ENCODE data around the gene IL16. TPM values are rescaled to one million over a fixed set of nuclear protein-coding genes. Genes with fewer than 3 reads are reported as not detected.

IL16 gene
- total RNA-seq, 2 experiments from 2014 or later, result 36.4 to 38.8 TPM

DNA sequence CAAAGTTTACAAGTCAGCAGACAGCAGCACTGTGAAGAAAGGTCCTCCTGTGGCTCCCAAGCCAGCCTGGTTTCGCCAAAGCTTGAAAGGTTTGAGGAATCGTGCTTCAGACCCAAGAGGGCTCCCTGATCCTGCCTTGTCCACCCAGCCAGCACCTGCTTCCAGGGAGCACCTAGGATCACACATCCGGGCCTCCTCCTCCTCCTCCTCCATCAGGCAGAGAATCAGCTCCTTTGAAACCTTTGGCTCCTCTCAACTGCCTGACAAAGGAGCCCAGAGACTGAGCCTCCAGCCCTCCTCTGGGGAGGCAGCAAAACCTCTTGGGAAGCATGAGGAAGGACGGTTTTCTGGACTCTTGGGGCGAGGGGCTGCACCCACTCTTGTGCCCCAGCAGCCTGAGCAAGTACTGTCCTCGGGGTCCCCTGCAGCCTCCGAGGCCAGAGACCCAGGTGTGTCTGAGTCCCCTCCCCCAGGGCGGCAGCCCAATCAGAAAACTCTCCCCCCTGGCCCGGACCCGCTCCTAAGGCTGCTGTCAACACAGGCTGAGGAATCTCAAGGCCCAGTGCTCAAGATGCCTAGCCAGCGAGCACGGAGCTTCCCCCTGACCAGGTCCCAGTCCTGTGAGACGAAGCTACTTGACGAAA, 103.1 kb downstream of the IL16 start:
- Mint-ChIP-seq H3K27ac (peak overlapping the region; percentile 99), H3K4me1 (ENCODE audit: low read depth) (peaks cover 68% of the 10 kb centered on the region), H3K36me3 (ENCODE audit: low read depth) (peaks cover 61% of the 10 kb centered on the region), H3K27me3 (ENCODE audit: low read depth) (no peaks in the 10 kb centered on the region), H3K4me3 (peak overlapping the region; percentile 93), H3K9me3 (no peaks in the 10 kb centered on the region)
- intact Hi-C loops (cut with micrococcal nuclease), result loop anchor here (10.0 kb wide), 3 partner anchors 495 to 1515 kb away; partner anchors contain the start of genes EFL1 and SAXO2
- peak; percentile 27 for DNase-seq
- CTCF ChIA-PET, result interaction anchor here (0.6 to 5.0 kb wide), 7 partner anchors 8 to 330 kb away, joined by 3 to 43 read pairs (median 6); no protein-coding TSS in a partner anchor

DNA sequence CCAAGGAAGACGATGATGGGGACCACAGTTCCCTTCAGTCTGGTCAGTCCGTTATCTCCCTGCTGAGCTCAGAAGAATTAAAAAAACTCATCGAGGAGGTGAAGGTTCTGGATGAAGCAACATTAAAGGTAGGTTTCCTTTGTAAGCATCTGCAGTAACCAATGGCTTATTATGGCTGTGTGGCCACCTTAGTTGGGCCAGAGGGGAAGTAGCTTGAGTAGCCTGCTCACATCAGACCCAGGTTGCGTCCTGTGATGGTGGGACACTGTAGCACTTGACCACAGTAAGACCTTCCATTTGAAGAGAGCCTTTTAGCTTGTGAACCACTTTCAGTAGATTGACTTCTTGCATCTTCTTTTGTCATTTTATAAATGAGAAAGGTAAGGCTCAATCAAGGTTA, 104.7 kb downstream of the IL16 start:
- Mint-ChIP-seq H3K4me1 (ENCODE audit: low read depth) (peaks cover 66% of the 10 kb centered on the region), H3K27ac (peak overlapping the region; percentile 99), H3K27me3 (ENCODE audit: low read depth) (no peaks in the 10 kb centered on the region), H3K4me3 (peak overlapping the region; percentile 93), H3K9me3 (no peaks in the 10 kb centered on the region), H3K36me3 (ENCODE audit: low read depth) (peaks cover 74% of the 10 kb centered on the region)
- DNase-seq, result no peak
- intact Hi-C loops (cut with micrococcal nuclease), result no loop called here
- CTCF ChIA-PET, result interaction anchor here (0.7 to 5.0 kb wide), 8 partner anchors 8 to 1156 kb away, joined by 3 to 43 read pairs (median 6); no protein-coding TSS in a partner anchor

- H3K27me3 Mint-ChIP-seq (ENCODE audit: low read depth), result no peaks in the 10 kb centered on the region
- H3K36me3 Mint-ChIP-seq (ENCODE audit: low read depth), result peaks cover 74% of the 10 kb centered on the region
- peak overlapping the region; percentile 99 for H3K27ac Mint-ChIP-seq
- H3K9me3 Mint-ChIP-seq, result no peaks in the 10 kb centered on the region
- CTCF ChIA-PET, result interaction anchor here (0.7 to 5.0 kb wide), 9 partner anchors 9 to 1157 kb away, joined by 3 to 43 read pairs (median 4); no protein-coding TSS in a partner anchor
- peak overlapping the region; percentile 93 for H3K4me3 Mint-ChIP-seq
- H3K4me1 Mint-ChIP-seq (ENCODE audit: low read depth), result peaks cover 64% of the 10 kb centered on the region
- intact Hi-C loops (cut with micrococcal nuclease), result loop anchor here (1.0 to 2.0 kb wide), 2 partner anchors 8 to 15 kb away; no protein-coding TSS in a partner anchor
- peak; percentile 69 for DNase-seq
Measured at GRCh38 chr15:81301815-81302399, 105.2 kb downstream of the IL16 start.

DNA sequence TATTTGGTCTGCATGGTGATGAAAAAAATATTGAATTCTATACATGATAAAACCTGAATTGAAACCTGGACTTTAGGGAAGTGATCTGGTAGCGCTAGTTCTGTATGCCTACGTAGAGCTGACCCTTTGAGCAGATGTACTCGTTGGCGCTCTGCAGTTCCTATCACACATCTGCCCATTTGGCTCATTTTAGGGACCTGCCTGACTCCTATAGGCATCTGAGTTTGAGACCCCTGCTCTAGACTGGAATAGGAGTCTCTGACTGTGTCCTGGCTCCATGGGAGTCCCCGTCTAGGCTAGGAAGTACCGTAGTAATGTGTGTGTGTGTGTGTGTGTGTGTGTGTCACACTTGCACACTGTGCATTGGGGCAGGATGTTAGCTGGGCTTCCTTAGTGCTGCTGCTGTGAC, 106.0 kb downstream of the IL16 start:
- Mint-ChIP-seq H3K36me3 (ENCODE audit: low read depth) (peaks cover 75% of the 10 kb centered on the region), H3K4me1 (ENCODE audit: low read depth) (peaks cover 63% of the 10 kb centered on the region)

DNA sequence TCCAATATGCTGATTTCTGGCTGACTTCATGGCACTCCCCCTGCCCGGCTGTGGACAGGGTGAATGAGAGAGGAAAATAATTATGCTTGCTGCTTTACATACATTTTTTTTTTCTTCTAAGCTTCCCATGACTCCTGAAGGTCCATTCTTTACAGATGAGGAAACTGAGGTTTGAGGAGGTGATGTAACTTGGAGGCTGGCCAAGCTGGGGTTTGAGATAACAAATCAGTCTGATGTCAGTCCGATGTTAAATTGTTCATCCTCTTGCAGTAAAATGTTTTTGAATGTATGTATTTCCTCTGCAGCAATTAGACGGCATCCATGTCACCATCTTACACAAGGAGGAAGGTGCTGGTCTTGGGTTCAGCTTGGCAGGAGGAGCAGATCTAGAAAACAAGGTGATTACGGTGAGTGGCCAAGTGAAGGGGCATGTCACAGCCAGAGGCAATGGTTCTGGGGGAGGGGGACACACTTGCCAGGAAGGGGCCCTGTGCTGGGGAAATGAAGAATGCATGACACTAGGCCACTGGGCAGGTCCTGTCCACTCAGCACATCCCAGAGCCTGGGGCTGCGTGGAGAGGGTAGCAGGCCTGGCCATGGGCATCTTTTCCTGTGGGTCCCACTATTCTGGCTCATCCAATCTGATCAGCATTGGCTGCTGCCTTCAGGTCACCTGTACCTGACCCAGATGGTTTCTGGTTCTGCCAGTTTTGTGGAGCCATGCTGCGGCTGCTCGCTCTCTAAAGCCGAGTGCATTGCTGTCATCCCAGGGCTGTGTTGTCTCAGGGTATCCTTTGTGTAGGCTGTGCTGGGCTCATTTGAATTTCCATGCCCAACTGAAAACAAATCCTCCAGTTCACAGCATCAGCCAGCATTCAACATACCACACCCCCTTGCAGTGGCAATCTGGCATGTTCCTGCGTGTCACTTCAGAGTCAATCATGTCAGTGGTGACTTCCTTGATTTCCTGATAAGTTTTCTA, 106.9 kb downstream of the IL16 start:
- CTCF ChIA-PET, result interaction anchor here (0.7 to 5.0 kb wide), 5 partner anchors 12 to 37 kb away, joined by 3 to 43 read pairs (median 5); no protein-coding TSS in a partner anchor
- Mint-ChIP-seq H3K4me3 (peak overlapping the region; percentile 93), H3K9me3 (no peaks in the 10 kb centered on the region), H3K36me3 (ENCODE audit: low read depth) (peaks cover 80% of the 10 kb centered on the region), H3K27ac (peak overlapping the region; percentile 99), H3K4me1 (ENCODE audit: low read depth) (peaks cover 63% of the 10 kb centered on the region), H3K27me3 (ENCODE audit: low read depth) (no peaks in the 10 kb centered on the region)
- intact Hi-C loops (cut with micrococcal nuclease), result loop anchor here (2.0 kb wide), 1 partner anchor 17 kb away; no protein-coding TSS in a partner anchor
- DNase-seq, result peak; percentile 34

More for the DNA sequence above, 106.0 kb downstream of the IL16 start:
- DNase-seq, result peak; percentile 34
- Mint-ChIP-seq H3K27me3 (ENCODE audit: low read depth) (no peaks in the 10 kb centered on the region), H3K4me3 (peak overlapping the region; percentile 93), H3K27ac (peak overlapping the region; percentile 99), H3K9me3 (no peaks in the 10 kb centered on the region)
- intact Hi-C loops (cut with micrococcal nuclease), result loop anchor here (1.0 to 2.0 kb wide), 2 partner anchors 8 to 16 kb away; no protein-coding TSS in a partner anchor
- CTCF ChIA-PET, result interaction anchor here (0.8 to 5.0 kb wide), 6 partner anchors 10 to 36 kb away, joined by 3 to 43 read pairs (median 6); no protein-coding TSS in a partner anchor

DNA sequence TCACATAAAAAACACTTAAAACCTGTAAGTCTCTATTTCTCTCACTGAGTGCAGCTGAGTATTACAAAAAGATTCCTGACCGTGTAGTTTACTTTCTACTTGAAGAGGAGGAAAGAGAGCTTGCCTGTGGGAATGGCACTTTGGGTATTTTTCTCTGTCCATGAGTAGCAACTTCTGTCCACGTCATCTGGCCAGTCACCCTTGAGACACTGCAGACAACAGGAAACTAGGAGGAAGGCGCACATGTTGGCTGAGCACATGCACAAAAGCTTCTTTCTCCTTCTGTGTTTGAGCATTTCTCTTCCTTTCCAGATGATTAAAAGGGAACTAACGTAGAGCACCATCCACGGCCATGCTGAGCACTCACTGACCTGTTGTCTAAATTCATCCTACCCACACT, 107.5 kb downstream of the IL16 start:
- Mint-ChIP-seq H3K27me3 (ENCODE audit: low read depth) (no peaks in the 10 kb centered on the region), H3K27ac (peak overlapping the region; percentile 99), H3K36me3 (ENCODE audit: low read depth) (peaks cover 82% of the 10 kb centered on the region), H3K4me3 (peak overlapping the region; percentile 93), H3K9me3 (no peaks in the 10 kb centered on the region), H3K4me1 (ENCODE audit: low read depth) (peaks cover 66% of the 10 kb centered on the region)
- intact Hi-C loops (cut with micrococcal nuclease), result no loop called here
- peak; percentile 33 for DNase-seq
- CTCF ChIA-PET, result interaction anchor here (0.7 to 2.4 kb wide), 4 partner anchors 8 to 313 kb away, joined by 3 to 14 read pairs (median 4); no protein-coding TSS in a partner anchor

GRCh38 chr15:81308260-81308659, 111.6 kb downstream of the IL16 start:
- H3K4me1 Mint-ChIP-seq (ENCODE audit: low read depth), result peaks cover 75% of the 10 kb centered on the region
- H3K36me3 Mint-ChIP-seq (ENCODE audit: low read depth), result peaks cover 83% of the 10 kb centered on the region
- no peak for DNase-seq
- intact Hi-C loops (cut with micrococcal nuclease), result no loop called here
- H3K27me3 Mint-ChIP-seq (ENCODE audit: low read depth), result no peaks in the 10 kb centered on the region
- CTCF ChIA-PET, result interaction anchor here (1.1 to 2.5 kb wide), 6 partner anchors 9 to 42 kb away, joined by 3 to 11 read pairs (median 7); no protein-coding TSS in a partner anchor
- H3K27ac Mint-ChIP-seq, result peak overlapping the region; percentile 24
- no peak overlapping the region for H3K4me3 Mint-ChIP-seq
- no peaks in the 10 kb centered on the region for H3K9me3 Mint-ChIP-seq

- intact Hi-C loops (cut with micrococcal nuclease), result no loop called here
- CTCF ChIA-PET, result interaction anchor here (1.0 to 1.3 kb wide), 5 partner anchors 9 to 44 kb away, joined by 3 to 5 read pairs (median 3); partner anchors contain the start of gene STARD5
- H3K36me3 Mint-ChIP-seq (ENCODE audit: low read depth), result peaks cover 71% of the 10 kb centered on the region
- H3K9me3 Mint-ChIP-seq, result no peaks in the 10 kb centered on the region
- no peak overlapping the region for H3K4me3 Mint-ChIP-seq
- H3K27me3 Mint-ChIP-seq (ENCODE audit: low read depth), result no peaks in the 10 kb centered on the region
- DNase-seq, result no peak
- peak overlapping the region; percentile 60 for H3K27ac Mint-ChIP-seq
- peaks cover 68% of the 10 kb centered on the region for H3K4me1 Mint-ChIP-seq (ENCODE audit: low read depth)
Measured at GRCh38 chr15:81309647-81310450, 113.2 kb downstream of the IL16 start.

GRCh38 chr15:81310480-81310879, 113.8 kb downstream of the IL16 start:
- no peak overlapping the region for H3K4me3 Mint-ChIP-seq

GRCh38 chr15:81311752-81312464, 115.2 kb downstream of the IL16 start:
- Mint-ChIP-seq H3K9me3 (no peaks in the 10 kb centered on the region), H3K27ac (peak overlapping the region; percentile 60), H3K4me3 (no peak overlapping the region), H3K4me1 (ENCODE audit: low read depth) (peaks cover 71% of the 10 kb centered on the region), H3K36me3 (ENCODE audit: low read depth) (peaks cover 73% of the 10 kb centered on the region), H3K27me3 (ENCODE audit: low read depth) (no peaks in the 10 kb centered on the region)
- intact Hi-C loops (cut with micrococcal nuclease), result no loop called here
- CTCF ChIA-PET, result interaction anchor here (0.7 to 1.8 kb wide), 4 partner anchors 15 to 36 kb away, joined by 3 to 7 read pairs (median 4); no protein-coding TSS in a partner anchor
- DNase-seq, result no peak

More at GRCh38 chr15:81310480-81310879, 113.8 kb downstream of the IL16 start:
- DNase-seq, result no peak
- Mint-ChIP-seq H3K9me3 (no peaks in the 10 kb centered on the region), H3K36me3 (ENCODE audit: low read depth) (peaks cover 74% of the 10 kb centered on the region), H3K27me3 (ENCODE audit: low read depth) (no peaks in the 10 kb centered on the region), H3K27ac (peak overlapping the region; percentile 60), H3K4me1 (ENCODE audit: low read depth) (peaks cover 69% of the 10 kb centered on the region)
- CTCF ChIA-PET, result interaction anchor here (1.0 to 1.8 kb wide), 4 partner anchors 9 to 44 kb away, joined by 3 to 7 read pairs (median 4); no protein-coding TSS in a partner anchor
- intact Hi-C loops (cut with micrococcal nuclease), result no loop called here
